Stimulated activated CD4-positive, alpha-beta T cell treated with anti-CD3 and anti-CD28 coated beads, Interleukin-2, amount 100 ng/mL, for 48 hours (primary cell): Measurements from ENCODE around the gene ZBTB32.

Experiments used
- DNase-seq, 2 donors: peaks; one replicate each; pipeline ENCODE4 v3.0.0-alpha.2; 2020

The ZBTB32 gene

DNA sequence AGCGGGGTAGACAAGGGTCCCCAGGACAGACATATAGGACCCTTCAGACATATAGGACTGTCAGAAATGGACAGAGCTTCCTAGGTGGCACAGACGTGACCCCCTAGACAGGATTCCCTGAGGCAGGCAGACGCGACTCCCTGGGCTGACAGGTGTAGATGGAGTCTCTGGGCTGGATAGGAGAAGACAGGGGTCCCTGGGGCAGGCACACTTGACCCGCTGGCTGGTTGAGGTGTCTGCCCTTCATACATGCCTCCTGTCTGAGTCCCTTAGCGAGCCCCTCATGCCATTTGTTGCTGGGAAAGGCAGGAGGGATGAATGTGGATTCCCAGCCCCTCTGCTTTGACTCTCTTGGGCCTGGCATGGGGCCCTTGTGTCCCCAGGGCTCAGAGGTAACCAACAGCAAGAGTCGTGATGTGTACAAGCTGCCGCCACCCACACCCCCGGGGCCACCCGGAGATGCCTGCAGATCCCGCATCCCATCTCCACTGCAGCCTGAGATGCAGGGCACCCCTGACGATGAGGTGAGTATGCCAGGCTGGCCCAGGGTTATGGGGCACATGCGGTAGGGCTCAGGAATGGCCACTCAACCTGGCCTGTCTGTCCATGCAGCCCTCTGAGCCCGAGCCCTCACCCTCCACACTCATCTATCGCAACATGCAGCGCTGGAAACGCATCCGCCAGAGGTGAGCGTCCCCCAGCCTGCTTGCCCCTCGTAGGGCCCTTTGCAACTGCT is 49.4 kb downstream of the ZBTB32 start:
- DNase-seq: no peak

DNA sequence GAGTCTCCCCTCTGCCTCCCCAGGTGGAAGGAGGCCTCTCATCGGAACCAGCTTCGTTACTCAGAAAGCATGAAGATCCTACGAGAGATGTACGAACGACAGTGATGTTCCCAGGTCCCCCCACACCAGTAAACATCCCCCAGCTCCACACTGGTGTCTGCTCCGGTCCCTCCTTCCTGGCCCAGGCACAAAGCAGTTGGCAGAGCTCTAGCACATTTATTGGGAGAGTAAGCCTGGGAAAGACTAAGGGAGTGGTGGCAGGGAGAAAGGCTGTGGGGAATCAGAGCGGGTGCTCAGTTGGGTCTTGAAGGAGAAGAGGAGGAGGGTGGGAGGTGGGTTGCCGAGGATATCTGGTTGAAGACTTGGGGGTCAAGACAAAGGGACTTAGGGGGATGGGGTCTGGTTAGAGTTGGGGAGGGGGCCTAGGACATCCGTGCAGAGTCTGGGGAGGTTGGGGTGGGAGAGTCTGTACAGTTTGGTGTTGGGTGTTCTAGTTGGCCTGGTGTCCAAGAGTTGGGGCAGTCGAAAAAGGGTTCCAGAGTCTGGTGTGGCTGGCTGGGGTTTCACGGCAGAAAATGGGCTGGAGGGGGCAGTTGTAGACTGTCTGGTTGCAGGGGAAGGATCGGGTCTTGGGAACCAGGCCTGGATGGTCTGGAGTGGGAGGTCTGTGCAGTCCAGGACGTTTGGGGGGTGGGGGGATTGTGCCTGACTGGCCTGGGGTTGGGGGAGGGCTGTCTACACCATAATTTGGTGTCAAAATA is 50.2 kb downstream of the ZBTB32 start:
- DNase-seq: no peak

DNA sequence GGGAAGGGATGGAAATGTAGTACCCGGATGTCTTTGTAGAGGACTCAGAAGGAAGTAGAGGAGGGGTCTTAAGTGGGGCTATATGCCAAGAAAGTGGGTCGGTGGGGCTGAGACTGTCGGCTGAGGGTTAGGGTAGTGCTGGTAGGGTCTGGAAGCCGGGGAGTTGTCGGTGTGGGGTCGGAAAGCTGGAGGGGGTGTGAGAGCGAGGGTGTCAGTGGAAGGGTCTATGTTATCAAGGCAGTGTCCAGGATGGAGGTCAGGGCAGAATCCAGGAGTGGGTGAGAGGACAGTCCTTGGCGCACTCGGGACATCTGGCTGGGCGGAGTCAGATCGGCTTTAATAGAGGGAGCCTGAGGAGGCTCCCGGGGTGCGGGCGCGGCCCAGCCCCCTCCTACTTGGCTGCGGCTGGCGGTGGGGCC is 50.8 kb downstream of the ZBTB32 start:
- no peak for DNase-seq

DNA sequence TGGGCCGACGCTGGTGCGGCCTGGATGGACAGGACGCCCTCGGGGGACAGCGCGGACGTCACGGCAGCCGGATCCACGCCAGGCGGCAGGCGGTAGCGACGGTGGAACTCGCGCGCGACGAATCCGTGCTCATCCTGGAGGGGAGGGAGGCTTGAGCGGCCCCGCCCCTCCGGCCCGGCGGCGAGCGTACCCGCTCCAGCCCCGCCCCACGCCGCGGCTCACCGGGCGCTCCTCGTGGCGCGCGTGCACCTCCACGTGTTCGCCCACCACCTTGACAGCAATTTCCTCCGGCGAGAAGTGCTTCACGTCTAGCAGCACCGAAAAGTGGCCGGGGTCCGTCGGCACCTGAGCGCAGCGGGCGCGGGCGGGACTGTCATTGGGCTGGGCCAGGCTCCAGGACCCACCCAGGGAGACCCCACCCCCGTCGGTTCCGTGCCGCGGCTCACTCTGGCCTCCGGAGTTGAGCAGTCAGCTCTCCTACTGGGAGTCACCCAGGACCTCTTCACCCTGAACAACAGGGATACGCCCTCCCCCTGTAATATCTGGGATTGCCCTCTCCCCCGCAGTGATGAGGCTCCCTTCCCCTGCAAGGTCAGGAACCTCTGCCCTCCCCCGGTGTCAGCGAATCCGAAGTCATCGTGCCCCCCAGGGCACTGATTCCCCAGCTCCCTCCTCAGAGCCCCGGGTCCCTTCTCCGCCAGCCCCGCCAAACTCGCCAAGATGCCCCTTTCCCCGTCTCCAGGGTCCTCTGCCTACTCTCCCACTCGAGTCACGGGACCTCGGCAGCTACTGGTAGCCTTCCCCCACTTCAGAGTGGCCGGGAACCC is 51.4 kb downstream of the ZBTB32 start:
- DNase-seq: peak in 1 of 2 donors; percentile 54

DNA sequence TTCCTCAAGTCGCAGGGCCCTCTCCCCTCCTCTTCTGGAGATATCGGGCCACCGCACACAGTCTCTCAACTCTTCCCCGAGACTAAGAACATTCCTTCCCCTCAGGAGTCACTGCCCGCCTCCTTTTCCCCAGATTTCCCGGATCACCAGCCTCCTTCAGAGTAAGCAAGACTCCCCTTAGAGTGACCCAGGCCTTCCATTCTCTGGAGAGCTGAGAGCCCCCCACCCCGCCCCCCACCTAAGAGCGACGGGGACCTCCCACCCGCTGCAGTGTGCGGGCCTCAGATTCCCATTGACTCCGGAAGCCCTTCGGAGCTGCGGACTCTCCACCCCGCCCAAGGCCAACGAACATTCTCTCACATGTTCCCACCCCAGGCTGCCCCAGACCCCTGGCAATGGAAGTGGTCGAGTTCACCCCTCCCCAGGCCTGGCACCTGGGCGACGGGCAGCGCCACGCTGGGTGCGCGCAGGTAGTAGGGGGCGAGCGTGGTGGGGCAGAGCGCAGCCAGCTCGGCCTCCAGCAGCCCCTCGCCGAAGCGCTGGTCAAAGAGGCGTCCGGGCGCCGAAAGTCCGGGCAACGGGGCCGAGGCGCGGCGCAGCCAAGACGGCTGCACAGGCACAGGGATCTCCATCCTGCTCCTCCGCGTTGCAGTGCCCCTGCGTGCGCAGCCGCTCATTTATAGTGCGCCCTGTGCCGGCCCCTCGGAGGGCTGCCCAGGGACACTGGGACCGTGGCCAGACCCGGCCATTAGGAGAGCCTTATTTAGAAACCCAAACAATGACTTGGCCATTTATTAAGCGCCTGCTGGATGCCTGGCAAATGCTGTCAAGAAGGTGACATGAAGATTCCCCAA is 52.2 kb downstream of the ZBTB32 start, which contains the start of gene HSPB6:
HSPB6 (minus strand) TSS at position 653 of the 854 bp plus-strand sequence; CDS start at position 632, 21 bp downstream.
- DNase-seq: no peak

DNA sequence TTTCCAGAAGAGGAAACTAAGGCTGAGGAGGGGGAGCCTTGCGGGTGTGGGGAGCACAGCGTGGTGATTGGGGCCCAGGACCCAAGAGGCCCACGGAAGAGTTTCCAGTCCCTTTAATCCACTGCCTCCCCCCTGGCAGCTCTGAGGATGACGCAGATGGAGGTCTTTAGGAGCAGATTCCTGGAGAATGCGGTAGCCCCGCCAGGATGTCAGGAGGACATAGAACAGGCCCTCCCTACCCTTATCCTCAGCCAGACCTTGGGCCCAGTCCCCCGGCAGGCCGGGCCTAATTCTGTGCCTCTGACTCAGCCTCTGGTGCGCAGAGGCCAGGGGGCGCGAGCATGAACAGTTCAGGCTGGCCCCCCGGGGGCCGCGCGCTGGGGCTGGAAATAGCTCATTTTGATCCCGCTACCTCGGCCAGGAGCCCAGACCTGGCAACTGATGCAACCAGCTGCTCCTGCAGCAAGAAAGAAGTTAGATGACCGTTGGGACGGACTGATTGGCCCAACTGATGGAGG is 52.9 kb downstream of the ZBTB32 start:
- no peak for DNase-seq

DNA sequence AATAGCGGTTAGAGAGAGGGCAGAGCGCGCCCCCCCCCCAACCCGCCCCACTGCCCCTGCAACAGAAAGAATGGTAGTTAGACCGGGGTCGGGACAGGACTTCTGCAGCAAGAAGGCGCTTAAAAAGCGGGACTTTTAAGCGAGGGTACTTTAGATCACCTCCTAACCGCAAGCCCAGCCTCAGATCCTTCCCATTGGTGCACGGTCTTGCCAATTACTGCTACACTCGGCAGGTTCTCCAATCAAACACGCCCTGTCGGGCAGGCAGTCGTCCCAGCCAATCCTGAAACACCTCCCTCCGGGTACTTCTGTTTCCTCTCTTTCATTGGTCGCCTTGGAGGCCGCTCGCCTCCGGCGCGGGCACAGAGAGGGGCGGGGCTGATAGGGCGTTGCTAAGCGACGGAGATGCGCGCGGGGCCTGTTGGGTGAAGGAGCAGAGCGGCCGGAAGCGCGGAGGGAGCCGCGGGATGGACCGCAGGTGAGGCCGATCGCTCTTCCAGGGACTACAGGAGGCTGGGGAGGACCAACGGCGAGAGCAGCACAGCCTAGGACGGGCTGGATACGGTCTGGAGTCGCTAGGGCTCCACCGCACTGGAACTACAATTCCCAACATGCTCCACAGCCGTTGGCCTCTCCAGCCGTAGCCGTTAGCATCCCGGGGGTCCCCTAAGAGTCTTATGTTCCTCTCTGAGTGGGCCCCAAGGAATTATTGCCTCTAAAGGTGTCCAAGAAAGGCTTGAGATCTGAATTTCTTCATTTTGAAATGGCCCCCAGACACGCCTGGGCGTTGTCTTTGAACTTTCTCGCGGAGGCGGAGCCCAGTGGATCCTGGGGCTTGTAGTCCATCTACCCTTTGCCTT is 53.6 kb downstream of the ZBTB32 start, which contains the start of gene PROSER3:
PROSER3 (plus strand) TSS at position 428 of the 860 bp plus-strand sequence; CDS start at position 468, 40 bp downstream.
- peak; percentile 95 to 97 for DNase-seq

DNA sequence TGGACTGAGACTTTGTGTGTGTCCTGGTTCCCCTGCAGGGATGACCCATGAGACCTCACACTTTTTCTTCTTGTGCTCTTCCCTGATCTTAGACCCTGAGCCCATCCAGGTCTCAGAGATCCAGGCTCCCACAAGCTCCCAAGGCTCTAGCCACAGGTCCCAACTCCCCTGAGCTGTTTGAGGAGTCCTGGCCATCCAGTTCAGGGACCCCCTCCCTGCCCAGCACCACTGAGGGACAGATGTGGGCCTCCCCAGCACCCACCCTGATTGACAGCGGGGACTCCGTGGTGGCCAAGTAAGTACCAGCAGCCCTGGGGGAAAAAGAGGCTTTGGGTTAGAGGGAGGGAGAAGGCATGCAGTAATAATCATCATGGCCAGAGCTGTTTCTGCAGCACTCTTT is 55.3 kb downstream of the ZBTB32 start:
- DNase-seq: no peak

DNA sequence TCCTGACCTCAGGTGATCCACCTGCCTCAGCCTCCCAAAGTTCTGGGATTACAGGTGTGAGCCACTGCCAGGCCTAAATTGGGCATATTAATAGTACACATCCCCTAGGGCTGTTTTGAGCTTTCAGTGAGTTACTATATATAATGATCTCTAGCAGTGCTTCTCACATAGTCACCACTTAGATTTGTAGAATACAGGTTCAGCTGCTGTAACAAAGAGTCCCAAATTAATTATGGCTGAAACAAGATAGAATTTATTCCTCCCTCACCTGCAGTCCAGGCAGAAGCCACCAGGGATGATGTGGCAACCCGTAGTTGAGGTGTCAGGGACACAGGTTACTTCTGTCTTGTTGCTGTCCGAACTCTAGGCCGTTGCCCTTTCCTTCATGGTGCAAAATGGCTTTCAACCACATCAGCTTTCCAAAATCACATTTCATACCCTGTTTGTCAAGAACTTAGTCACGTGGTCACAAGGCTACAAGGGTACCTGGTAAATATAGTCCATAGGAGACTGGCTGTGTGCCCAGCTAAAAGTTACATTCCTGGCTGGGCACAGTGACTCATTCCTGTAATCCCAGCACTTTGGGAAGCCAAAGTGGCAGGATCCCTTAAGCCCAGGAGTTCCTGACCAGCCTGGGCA is 56.5 kb downstream of the ZBTB32 start:
- no peak for DNase-seq

DNA sequence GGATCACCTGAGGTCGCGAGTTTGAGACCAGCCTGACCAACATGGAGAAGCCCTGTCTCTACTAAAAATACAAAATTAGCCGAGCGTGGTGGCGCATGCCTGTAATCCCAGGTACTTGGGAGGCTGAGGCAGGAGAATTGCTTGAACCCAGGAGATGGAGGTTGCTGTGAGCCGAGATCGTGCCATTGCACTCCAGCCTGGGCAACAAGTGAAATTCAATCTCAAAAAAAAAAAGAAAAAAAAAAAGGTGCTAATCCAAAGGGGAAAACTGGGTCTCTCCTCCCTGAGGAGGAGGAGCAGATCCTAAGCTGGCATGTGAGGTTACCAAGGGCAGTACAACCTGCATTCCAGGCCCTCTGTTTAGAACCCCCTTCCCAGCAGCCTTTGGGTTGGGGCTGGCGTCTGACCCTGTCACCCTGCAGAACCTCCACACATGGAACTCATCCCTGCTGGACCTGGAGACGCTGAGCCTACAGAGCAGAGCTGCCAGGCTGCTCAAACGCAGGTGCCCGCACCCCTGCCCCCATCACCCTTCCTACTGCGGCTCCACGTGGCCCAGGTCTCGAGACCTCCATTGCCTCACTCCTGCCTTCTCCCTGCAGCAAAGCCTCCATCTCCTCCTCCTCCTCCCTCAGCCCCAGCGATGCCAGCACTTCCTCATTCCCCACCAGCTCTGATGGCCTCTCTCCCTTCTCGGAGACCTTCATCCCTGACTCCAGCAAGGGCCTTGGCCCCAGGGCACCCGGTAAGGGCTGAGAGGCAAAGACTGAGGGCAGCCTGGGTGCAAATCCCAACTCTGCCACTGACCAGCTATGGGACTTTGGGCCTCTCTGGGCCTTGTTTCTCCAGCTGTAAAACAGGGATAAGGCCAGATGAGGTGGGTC is 60.3 kb downstream of the ZBTB32 start:
- DNase-seq: no peak
